Pons (tissue), 1 donor: ENCODE measurements around the gene ADAMTS1.
"Not testable (repeated sequence)": the region's sequence is repeated elsewhere in the genome, so short reads cannot be mapped to it uniquely, and the experiment has no call there.

Experiments used
- DNase-seq: peaks from one replicate; pipeline ENCODE4 v3.0.0-alpha.2; 2016; ENCODE audit warnings: low spot score

The ADAMTS1 gene

DNA sequence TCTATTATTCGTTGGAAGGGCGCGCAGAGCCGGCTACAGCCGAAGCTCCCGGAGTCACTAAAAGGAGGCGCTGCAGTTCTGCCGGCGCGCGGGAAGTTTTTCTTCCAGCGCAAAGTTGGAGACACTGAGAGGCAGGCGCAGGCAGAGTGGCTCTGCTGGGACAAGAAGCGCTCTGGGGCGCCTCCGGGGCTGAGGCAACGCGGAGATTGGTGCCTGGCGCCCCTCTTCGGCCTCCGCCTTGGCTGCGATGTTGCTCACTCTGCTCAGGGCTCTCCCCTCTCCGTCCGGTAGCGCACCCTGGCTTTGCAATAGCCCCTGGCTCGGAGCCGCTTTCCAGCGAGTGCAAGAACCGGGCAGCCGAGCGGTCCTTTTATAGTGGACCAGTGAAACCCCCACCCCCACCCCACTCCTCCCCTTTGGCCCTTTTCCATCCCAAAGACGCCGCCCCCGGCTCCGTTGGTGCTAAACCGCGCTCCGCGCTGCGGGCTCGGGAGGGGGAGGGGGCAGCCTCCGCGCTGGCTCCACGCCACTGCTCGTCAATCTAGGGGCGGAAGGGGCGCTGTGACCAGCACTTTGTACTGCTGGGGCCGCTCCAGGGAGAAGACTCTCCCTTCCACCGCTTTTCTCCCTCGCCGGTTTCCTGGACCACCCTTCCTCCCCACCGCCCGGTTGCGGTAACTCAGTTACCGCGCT lies at the start of gene ADAMTS1:
Gene ADAMTS1 (minus strand): TSS at position 344 of the 693 bp plus-strand sequence. CDS start 455 bp downstream, outside the sequence.
- DNase-seq: peak; percentile 93

DNA sequence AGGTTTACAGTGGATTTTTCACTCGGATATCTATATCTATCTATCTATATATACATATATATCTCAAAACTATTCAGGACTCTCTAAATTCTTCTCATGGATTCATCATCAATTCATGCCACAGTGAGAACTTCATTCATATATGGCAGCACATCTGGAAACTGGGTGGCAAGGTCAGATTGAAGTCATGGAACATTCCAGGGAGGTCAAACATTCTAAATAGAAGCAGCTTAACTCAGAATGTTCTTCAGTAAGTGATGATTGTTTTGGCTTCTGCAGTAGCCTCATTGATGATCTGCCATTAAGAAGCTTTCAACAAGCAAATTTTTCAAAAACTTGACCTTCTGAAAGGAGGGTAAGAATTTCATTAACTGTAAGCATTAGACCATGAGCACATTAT lies 46.9 kb upstream of the ADAMTS1 start:
- DNase-seq: no peak

DNA sequence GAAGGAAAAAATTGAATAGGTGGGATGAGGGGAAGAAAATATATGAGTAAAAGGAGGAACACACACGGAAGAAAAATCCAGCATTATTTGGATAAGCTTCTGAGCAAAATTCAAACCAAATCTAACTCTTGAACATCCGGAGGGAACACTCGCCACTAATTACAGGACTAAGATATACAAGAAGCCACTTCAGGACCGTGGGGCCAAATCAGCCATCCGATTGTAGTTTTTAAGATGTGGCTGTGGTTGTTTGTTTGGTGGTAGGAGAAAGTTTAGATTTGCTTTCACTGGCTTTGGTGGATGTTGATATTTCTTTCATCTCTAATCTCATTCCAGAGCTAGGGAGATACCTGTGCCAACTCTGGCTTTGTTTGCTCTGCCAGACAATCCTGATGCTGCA lies 43.7 kb upstream of the ADAMTS1 start:
- no peak for DNase-seq

DNA sequence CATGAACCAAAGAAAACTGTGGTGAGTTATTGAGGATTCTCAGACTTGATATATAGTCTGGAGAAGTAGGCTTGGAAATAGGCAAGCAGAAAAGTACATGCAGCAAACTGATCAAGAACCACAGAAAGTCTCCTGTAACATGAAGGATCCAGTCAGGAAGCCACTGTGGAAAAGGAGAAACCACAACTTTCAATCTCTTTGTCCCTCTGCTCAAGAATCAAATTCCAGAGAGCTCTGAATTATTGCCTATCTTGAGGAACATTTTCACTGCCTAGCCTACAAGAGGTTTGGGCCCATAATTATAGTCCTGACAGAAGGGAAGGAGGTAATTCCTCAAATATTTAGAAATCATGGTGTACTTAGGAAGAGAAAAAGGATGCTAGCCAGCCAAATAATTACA lies 43.0 kb upstream of the ADAMTS1 start:
- DNase-seq: no peak

DNA sequence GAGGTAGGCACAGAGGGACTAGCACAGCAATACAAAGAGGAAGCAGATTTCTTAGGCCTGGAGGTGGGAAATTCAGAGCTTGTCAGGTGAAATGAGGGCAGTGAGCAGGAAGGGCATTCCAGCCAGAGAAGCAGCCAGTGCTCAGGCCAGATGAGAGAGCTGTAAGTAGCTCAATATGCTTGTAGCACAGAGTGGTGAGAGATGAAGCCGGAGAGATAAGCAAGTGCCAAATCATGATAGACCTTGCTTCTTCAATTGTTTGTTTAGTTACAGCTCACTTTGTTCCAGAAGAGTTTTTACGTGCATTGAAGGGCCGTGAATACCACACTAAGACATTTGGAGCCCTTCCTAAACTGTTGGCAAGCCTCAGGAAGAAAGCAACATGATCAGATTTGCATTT lies 42.0 kb upstream of the ADAMTS1 start:
- no peak for DNase-seq

DNA sequence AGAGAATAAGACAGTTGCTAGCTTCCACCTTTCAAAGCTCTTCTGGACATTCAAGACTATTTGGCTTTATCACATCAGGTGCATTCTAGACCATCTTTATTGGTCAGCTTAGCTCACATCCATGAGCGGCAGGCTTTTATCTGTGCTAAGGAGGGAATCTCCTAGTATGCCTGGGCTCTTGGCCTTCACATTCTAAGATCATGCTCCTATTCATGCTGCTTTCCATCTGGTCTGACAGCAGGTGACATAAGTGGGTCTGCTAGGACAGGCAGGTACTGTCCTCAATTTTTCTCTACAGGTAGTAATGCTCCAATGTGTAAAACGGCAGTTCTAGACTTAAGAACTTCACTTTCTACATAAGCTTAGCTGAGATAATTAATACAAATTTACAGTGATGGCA lies 39.2 kb upstream of the ADAMTS1 start:
- DNase-seq: no peak

DNA sequence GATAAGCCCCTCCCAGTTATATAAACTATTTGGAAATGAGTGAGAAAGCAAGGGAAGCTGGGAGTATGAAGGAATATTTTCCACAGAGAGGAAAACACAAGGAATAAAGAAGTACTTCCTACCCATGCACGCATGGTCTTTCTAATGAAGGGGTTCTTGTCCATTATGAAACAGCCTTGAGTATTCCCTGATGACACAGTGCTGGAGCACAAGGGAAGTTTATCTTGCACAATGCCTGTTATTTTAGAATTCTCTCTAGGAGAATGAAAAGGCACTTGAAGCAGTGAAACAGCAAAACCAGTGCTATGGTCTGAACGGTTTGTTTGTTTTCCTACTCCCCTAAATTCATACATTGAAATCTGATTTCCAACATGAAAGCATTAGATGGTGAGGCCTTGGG lies 38.6 kb upstream of the ADAMTS1 start:
- DNase-seq: peak; percentile 31

DNA sequence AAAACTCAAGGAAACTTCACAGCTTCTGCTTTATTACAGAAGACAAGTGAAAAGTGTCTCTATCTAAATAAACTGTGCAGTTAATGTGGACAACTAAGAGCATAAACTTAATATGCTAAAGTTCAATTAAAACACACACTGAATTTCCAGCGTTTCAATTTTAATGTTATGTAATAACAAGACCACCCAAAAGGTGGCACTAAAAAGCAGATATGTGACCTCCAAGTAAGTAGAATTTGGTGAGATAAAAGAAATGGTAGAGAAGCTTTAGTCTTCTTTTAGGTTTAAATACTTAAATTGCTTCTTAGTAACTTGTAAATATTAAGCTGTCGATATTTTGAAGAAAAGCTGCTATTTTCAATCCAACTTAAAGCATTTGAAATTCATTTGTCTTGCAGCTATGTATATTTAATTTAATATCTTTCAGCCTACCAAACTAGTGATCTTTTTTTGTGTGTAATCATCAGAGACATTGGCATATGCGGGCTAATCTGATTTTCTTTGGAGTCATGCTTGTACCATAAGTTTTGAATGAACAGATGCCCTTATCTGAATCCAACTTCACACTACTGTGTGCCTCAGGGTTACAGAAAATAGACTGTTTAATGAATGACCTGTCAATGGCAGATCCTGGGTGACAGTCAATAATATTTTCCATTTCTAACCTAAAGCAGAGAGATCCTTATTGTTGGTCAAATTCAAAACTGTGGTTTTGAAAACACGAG lies 36.5 kb upstream of the ADAMTS1 start:
- DNase-seq: no peak

DNA sequence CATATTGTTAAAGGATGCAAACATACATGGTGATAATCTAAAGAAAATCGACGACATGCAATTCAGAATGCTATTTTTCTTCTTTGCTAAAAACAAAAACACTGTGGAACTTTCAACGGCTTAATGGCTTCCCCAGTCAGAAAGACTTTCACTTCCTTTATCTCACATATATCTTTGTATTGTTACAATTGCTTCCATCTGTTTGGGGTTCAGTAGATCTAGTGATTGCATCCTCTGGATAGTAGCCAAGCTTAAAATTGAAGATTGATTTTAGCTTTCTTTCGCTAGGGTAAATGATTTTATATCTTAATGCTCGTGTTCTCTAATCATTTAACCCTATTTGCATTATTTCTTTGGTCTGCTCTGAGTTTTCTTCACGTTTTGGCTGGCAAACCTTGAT lies 31.8 kb upstream of the ADAMTS1 start:
- no peak for DNase-seq

DNA sequence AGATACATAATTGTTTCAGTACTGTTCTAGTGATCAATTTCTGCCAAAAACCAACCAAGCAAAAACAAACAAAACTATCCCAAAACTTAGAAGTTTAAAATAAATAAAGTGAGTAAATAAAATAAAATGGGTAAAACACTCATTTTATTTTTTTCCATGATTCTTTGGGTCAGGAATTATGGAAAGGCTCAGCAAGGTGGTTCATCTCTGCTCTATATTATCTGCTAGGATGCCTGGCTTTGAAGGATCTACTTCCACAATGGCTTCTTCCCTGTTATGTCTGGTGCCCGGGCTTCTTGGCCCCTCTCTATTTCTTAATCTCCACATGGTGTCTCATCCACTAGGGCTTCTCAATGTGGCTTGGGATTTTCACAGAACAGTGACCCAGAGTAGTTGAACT lies 29.1 kb upstream of the ADAMTS1 start:
- DNase-seq: no peak

DNA sequence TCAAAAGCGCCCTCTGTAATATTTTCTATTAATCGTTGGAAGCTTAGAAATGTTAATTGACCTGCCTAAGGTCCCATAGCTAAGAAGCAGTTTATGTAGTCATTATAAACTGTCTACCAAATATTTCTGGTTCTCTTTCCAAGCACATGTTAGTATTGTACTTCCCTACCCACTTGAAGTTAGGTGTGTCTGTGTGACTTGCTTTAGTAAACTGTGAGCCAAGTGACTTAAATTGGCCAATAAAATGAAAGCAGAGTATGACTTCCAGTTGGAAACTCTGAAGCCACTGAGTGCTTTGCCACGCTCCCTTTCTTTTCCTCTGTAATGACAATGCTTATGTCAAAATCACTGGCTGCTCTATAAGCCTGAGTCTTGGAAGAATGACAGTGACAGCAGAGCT lies 20.6 kb upstream of the ADAMTS1 start:
- DNase-seq: no peak

DNA sequence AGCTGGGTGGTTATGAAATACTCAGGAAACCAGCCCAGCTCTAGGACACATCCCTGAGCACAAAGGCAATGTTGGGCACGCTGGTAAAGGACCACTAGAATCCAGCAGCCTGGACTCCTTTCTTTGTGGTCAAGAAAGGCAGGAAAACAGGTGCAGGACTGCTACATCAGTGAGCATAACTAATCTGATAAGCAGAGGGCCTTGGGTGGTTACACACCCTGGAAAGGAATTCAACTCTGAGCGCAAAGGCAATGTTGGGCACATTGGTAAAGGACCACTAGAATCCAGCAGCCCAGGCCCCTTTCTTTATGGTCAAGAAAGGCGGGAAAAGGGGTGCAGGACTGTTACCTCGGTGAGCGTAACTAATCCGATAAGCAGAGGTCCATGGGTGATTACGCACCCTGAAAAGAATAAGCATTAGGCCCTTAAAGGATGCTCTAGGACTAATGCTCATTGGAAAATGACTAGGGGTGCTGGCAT lies 11.7 kb upstream of the ADAMTS1 start:
- DNase-seq: not testable (repeated sequence)

DNA sequence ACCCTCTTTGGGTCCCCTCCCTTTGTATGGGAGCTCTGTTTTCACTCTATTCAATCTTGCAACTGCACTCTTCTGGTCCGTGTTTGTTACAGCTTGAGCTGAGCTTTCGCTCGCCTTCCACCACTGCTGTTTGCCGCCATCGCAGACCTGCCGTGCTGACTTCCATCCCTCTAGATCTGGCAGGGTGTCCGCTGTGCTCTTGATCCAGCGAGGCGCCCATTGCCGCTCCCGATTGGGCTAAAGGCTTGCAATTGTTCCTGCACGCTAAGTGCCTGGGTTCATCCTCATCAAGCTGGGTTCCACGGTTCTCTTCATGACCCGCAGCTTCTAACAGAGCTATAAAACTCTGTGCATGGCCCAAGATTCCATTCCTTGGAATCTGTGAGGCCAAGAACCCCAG lies 9.5 kb upstream of the ADAMTS1 start:
- not testable (repeated sequence) for DNase-seq

DNA sequence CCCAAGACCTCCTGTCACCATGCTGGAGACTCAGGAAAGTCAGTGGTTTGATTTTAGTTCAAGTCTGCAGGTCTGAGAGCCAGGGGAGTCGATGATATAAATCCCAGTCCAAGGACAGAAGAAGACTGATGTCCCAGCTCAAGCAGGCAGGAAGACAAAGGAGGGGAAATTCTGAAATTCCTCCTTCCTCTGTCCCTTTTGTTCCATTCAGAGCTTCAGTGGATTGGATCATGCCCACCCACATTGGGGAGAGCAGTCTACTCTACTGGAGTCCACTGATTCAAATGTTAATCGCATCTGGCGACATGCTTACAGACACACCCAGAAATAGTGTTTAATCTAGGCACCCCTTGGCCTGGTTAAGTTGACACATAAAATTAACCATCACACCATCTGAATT lies 7.2 kb upstream of the ADAMTS1 start:
- DNase-seq: no peak

DNA sequence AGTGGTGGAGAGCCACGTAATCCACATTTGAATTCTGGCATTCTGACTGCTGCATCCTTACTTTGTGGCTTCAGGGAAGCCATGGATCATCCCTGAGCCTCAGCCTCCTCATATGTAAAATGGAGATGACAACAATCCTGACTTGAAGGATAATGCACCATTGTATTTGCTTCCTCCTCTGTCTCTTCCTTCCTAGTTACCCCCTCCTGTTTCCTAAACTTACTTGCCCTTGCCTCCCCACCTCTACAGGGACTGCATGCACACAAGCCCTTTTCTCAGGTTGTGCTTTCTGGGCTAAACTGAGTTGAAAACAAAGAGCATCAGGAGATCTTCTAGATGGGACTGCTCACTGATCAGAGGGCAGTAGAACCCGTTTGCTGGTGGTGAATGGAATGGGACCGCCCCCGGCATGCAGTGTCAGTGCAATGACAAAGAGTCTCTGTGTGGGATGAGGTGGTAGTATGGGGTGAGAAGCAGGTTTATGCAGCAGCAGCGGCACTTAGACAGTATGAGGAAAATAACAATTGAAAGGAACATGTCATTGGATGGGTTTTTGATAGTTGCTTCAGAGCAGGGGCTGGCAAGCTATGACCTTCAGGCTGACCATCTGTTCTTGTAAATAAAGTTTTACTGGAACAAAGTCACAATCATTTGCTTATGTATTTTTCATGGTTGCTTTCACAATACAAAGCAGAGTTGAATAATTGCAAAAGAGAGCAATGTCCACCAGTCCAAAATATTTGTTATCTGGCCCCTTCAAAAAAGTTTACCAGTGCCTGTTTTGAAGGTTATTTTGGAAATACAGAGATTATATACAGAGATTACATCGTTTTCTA lies 6.1 kb upstream of the ADAMTS1 start:
- DNase-seq: no peak

DNA sequence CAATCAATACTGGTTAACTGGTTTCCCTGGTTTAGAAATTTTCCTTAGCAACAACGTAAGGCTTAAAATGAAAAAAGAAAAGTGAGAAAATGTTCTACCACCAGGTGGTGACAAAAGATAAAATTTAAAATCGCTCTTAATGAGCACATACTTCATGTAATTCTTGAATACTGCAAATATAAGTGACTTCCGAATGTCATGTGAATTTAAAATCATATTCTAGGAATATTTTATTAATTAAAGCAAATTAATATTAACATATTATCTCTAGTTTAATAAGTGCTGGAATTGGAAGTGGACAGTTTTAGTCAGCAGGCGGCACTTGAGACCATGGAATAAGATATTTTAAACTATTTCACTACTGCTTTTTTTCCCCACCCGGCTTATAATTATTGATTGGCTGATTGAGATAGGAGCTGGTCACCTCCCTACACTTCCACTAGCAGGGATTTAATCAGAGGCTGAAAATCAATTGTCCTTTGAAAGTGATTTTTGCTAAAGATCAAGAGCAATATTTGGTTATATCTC lies 5.0 kb upstream of the ADAMTS1 start:
- DNase-seq: peak; percentile 91

DNA sequence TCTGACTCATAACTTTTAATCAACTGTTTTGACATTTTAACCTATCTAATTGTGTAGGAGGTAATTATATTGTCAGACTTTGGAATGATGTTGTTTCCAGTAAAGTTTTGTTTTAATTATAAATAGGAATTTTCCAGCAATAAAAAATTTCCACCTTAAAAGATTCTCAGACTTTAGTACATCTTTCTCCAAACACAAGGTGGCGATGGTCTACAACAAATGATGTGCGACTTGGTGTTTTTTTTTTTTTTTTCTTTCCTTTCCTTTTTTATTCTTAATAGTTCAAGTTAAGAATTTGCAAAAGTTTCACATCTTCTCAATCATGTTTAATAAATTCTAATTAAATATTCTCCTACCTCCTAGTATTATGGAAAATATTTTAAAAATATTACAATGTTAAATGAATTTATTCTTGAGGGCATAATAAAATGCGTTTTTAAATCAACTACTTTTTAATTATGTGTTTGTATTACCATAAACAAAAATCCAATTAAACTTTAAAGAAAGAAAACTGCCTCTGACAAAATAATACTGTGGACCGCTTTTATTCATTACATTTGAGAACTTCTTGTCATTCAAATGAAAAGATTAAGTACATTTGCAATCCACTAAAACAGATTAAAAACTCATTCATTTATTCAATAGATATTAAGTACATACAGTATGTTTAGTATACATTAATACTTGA lies 4.4 kb upstream of the ADAMTS1 start:
- DNase-seq: peak; percentile 87

DNA sequence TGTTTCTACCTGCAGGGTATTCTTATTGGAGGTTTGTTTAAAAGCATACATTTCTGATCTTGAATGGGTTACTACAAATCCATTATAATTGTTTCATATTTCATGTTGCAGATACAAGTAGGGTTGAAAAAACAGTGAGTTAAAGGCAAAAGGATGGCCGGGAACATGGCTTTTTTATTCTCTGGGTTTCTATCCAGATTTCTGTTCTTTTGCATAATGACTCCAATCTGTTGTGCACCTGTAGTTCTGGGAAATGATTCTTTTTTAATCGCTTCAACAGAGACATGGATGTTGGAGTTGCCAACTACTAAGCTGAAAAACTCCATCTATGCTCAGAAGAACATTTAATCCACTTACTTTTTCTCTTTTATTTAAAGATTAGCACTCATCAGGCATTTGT lies 2.7 kb upstream of the ADAMTS1 start:
- peak; percentile 32 for DNase-seq

DNA sequence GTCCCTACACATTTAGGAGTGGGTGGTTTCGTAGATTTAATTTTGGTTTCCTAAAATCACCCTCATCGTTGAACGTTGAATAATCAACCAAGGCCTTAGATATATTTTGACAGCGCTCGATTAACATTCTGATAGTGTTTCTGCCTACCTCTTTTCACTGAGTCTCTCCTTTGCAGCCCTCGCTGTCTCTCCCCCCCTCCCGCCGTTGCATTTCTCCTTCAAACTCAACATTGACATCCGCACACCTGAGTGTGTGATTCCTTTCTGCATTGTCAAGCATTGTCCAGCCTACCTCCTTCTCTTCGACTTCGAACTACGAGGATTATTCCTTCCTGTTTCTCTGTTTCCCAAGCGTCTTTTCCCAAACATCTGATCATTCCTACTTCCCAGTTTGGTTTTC lies 1.8 kb upstream of the ADAMTS1 start:
- DNase-seq: no peak

DNA sequence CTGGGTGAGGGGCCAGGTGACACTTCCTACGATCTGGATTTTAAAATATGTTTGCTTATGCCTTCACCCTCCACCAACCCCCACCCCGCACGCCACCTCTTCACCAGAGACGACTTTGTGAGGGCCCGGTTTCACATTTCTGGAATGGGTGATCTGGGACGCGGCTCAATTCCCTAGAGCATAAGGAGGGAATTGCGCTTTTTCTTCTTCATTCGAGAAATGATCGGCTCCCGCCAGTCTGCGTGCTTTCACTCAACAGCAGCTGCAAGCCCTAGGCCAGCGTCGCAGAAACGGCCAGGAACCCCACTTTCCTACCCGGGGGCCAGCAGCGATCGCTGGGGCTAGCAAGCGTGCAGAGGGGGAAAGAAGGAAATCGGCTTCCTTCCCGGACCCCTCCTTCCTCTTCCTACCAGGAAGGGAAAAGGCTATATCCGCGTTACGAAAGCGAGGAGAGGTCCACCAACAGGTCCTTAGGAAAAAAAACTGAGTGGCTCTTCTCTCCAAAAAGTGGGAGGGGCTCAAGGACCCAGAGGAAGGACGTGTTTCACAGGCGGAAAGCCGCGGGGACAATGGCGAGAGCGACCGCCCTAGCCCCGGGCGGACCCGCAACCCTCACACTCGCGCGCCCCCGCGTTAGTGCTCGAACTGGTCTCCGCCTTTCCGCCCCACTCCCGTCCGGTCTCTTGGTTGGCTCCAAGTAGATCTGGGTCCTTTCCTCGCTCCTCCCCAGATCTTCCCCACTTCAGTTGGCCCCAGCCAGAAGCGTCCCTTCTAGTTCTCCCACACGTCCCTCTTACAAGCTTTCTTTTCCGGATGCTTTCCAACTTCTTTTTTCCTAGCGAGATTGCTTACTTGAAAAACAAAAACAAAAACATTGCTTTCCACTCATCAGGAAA lies 1.1 kb upstream of the ADAMTS1 start:
- DNase-seq: peak; percentile 76

DNA sequence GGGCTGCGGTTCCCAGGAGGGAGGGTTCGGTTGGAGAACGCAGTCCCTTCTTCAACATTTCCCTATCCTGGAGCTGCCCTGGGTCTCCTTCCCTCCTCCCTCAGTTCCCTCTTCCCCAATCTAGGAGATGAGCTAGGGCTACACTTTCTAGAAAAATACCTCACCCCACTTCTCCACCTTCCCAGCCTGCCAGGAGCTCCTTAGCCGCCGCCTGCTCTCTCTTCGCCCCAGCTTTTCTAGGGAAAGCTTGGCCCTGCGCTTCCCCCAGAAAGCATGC lies 488 bp upstream of the ADAMTS1 start:
- DNase-seq: no peak
